B cell (primary cell): Measurements from ENCODE around the gene JAK1. TPM values are rescaled to one million over a fixed set of nuclear protein-coding genes. Genes with fewer than 3 reads are reported as not detected.

Experiments
- ATAC-seq: fragments of 200-7000 bp; cut with Tn5 transposase; one replicate; pipeline ENCODE4 v1.10.0; 2021; ENCODE audit warnings: low read depth, mild to moderate bottlenecking, moderate number of reproducible peaks, moderate library complexity
- CTCF ChIA-PET: fragments of 350-600 bp; sonication (Branson Sonifier 250); formaldehyde crosslinking; loops from one replicate; lab custom pipeline; 2021; ENCODE audit warnings: antibody characterized with exemption, inconsistent platforms; lab: Charles Lee
- POLR2A ChIA-PET: fragments of 350-600 bp; sonication (Branson Sonifier 250); formaldehyde crosslinking; loops from one replicate; lab custom pipeline; 2021; ENCODE audit warnings: antibody characterized with exemption; lab: Charles Lee
- DNase-seq: peaks from one replicate; pipeline ENCODE4 v3.0.0; 2013
- H2AFZ ChIP-seq: 2 replicates; pipeline ENCODE4 v1.6.1; 2012; ENCODE audit warnings: mild to moderate bottlenecking, low read depth, low read length; ENCODE audit not compliant: insufficient read depth, poor library complexity, severe bottlenecking
- H3K27ac ChIP-seq, 2 donors: 1 replicate in 1 of 2; 2 replicates in 1 of 2; pipeline ENCODE4 v1.5.1; 2012 to 2013; ENCODE audit warnings: low read length in 2 of 2, mild to moderate bottlenecking in 2 of 2, moderate library complexity in 1 of 2
- H3K27me3 ChIP-seq, 4 experiments: fragments of 200-600 bp in 1 of 4; sonication (generic) in 1 of 4; replicated peaks in 1 of 4; 1 replicate in 2 of 4; 2 replicates in 2 of 4; pipeline versions ENCODE4 v1.6.1 to v1.7.0; 2013 to 2016; ENCODE audit warnings: low read length in 3 of 4, mild to moderate bottlenecking in 2 of 4, mixed read lengths in 1 of 4, moderate library complexity in 1 of 4; ENCODE audit not compliant: insufficient read depth in 4 of 4, control insufficient read depth in 3 of 4; ENCODE audit errors: control extremely low read depth in 1 of 4
- H3K36me3 ChIP-seq, 2 experiments: replicated peaks in 1 of 2; 1 replicate in 1 of 2; 2 replicates in 1 of 2; pipeline versions ENCODE4 v1.6.1 to v1.7.1; 2013; ENCODE audit warnings: low read length in 1 of 2; ENCODE audit not compliant: insufficient read depth in 2 of 2, control insufficient read depth in 1 of 2; ENCODE audit errors: control extremely low read depth in 1 of 2, extremely low read depth in 1 of 2
- H3K4me1 ChIP-seq, 2 donors: fragments of 200-600 bp in 1 of 2; sonication (generic) in 1 of 2; 1 replicate in 1 of 2; 2 replicates in 1 of 2; pipeline versions ENCODE4 v1.5.1 to v1.6.1; 2013 to 2017; ENCODE audit warnings: low read length in 2 of 2; ENCODE audit not compliant: control insufficient read depth in 2 of 2, insufficient read depth in 2 of 2
- H3K4me2 ChIP-seq: replicated peaks from 2 replicates; pipeline ENCODE3; 2012; ENCODE audit warnings: mild to moderate bottlenecking, low read depth, low read length; ENCODE audit not compliant: poor library complexity, severe bottlenecking
- H3K4me3 ChIP-seq, 5 experiments: fragments of 200-600 bp in 1 of 5; sonication (generic) in 1 of 5; 1 replicate in 3 of 5; 2 replicates in 2 of 5; pipeline versions ENCODE4 v1.5.1 to v1.7.0; 2011 to 2016; ENCODE audit warnings: low read length in 4 of 5, mild to moderate bottlenecking in 4 of 5, low read depth in 2 of 5, control low read depth in 1 of 5, moderate library complexity in 1 of 5; ENCODE audit not compliant: insufficient read depth in 1 of 5; ENCODE audit errors: control extremely low read depth in 1 of 5, extremely low read depth in 1 of 5
- H3K79me2 ChIP-seq: fragments of 200-600 bp; sonication (generic); one replicate; pipeline ENCODE4 v1.6.0; 2016; ENCODE audit warnings: low read length; ENCODE audit not compliant: control insufficient read depth, insufficient read depth
- H3K9ac ChIP-seq: fragments of 200-600 bp; sonication (generic); 2 replicates; pipeline ENCODE4 v1.6.1; 2017; ENCODE audit warnings: mild to moderate bottlenecking, low read length, moderate library complexity
- H3K9me3 ChIP-seq, 3 donors: one replicate each; pipeline versions ENCODE4 v1.6.1 to v1.7.1; 2013; ENCODE audit warnings: low read length in 2 of 3; ENCODE audit not compliant: control insufficient read depth in 2 of 3, insufficient read depth in 1 of 3; ENCODE audit errors: control extremely low read depth in 1 of 3
- H4K20me1 ChIP-seq: 2 replicates; pipeline ENCODE4 v1.6.0; 2012; ENCODE audit warnings: mild to moderate bottlenecking, low read length; ENCODE audit not compliant: insufficient read depth, control insufficient read depth, poor library complexity, severe bottlenecking
- H3K27ac Mint-ChIP-seq: one replicate; pipeline ENCODE4 v1.8.0; 2021; ENCODE audit warnings: mixed read lengths
- H3K27me3 Mint-ChIP-seq: one replicate; pipeline ENCODE4 v1.8.0; 2021; ENCODE audit warnings: mixed read lengths
- H3K4me1 Mint-ChIP-seq: one replicate; pipeline ENCODE4 v1.8.0; 2021; ENCODE audit warnings: mixed read lengths
- H3K4me3 Mint-ChIP-seq: one replicate; pipeline ENCODE4 v1.8.0; 2021; ENCODE audit warnings: mixed read lengths
- H3K9me3 Mint-ChIP-seq: one replicate; pipeline ENCODE4 v1.8.0; 2022; ENCODE audit warnings: mixed read lengths; ENCODE audit not compliant: insufficient read depth
- EZH2 ChIP-seq: IDR thresholded peaks from 2 replicates; pipeline ENCODE4 v1.6.1; 2012; ENCODE audit warnings: borderline replicate concordance, low read depth, mild to moderate bottlenecking, moderate library complexity, low read length; ENCODE audit not compliant: insufficient read depth, poor library complexity, severe bottlenecking
- WGBS: methylation state at CpG from one replicate; pipeline ENCODE4 v1.1.5; 2013; ENCODE audit warnings: missing lambda C conversion rate; ENCODE audit not compliant: insufficient coverage; 5-methylcytosine and 5-hydroxymethylcytosine counted together
- intact Hi-C: fragments of 100-400 bp; cut with micrococcal nuclease; formaldehyde crosslinking; loops from one replicate; pipeline ENCODE4 v1.10.0; 2022
- polyA plus RNA-seq: library from polyadenylated mRNA; depleted of rRNA; stranded (reverse); fragments of >200 nt; gene quantifications from 2 replicates; pipeline ENCODE4 v1.2.3, GENCODE V29; 2012
- total RNA-seq, 2 donors: library from RNA; stranded (reverse); fragments of 120-200 nt in 1 of 2; gene quantifications; 1 replicate in 1 of 2; 2 replicates in 1 of 2; pipeline versions ENCODE4 v1.2.3 to v1.2.4, GENCODE V29; 2013 to 2022
- TF ChIP-seq, protein P1 (sequence below): fragments of 200-600 bp; IDR thresholded peaks from one replicate; pipeline ENCODE4 v1.8.0; 2022; ENCODE audit warnings: antibody characterized with exemption, mild to moderate bottlenecking

Gene JAK1
- total and polyA plus RNA-seq, 2 donors (not counting 1 experiment from before 2014, with no cell fraction given) = 99.0 to 244 TPM

DNA sequence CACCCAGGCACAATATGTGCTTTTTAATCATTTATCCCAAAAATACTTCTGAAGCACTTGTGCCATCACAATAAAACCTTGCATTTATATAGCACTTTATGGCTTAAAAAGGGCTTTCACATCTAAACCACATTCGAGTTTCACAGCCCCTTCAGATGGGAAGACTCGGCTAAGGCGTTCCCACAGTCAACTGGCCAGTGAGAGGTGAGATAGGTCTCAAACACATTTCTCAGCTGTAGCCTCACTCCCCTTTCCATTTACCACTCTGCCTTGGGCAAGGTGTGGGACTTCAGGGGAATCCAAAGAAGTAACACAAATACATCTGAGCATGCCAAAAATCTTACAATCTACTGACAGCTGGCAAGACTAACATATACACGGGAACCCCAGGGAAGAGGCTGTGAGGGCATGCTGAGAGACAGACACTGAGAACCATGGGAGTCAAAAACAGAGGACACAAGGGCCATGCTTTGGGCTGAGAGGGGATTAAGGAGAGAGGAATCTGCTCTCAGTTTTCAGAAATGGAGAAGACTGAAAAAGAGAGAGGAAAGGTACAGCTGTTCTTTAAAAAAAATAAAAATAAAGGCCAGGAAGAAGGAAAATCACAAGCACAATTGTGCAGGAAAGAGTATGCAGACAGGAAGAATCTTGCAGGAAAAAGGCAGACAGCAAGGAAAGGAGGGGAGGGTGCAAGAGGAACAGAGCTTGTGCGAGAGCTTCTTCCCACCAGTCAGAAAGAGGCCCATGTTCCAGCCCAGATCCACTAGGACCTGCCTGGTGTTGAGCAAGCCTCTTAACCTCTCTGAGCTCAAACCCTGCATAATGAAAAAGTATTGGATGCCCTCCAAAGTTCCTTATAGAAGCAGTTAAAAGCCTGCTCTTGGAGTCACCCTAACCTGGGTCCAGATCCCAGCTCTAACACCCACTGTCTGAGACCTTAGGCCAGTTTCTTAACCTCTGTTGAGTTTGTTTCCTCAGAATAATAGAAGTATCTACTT, 73.5 kb downstream of the JAK1 start:
- CTCF ChIA-PET = interaction anchor here (0.6 kb wide), 1 partner anchor 22 kb away, joined by 3 read pairs; no protein-coding TSS in a partner anchor
- Histone ChIP-seq H3K27ac (no peak overlapping the region), H3K27me3 (no peaks in the 10 kb centered on the region)

More for the DNA sequence above, 73.5 kb downstream of the JAK1 start:
- 90% methylated on average over 2 of the region's 5 CpGs for WGBS
- no peak for DNase-seq
- Histone ChIP-seq H3K4me3 (no peak overlapping the region), H4K20me1 (peaks cover 98% of the 10 kb centered on the region), H3K4me2 (peak overlapping the region; percentile 13), H3K36me3 (no peaks in the 10 kb centered on the region), H3K79me2 (peaks cover 98% of the 10 kb centered on the region), H2AFZ (no peak overlapping the region), H3K4me1 (peaks cover 69 to 90% of the 10 kb centered on the region in 2 donors), H3K9me3 (no peaks in the 10 kb centered on the region), H3K9ac (no peak overlapping the region)
- intact Hi-C loops = no loop called here
- H3K4me3 Mint-ChIP-seq = peak overlapping the region; percentile 20
- TF ChIP-seq, protein P1, sequence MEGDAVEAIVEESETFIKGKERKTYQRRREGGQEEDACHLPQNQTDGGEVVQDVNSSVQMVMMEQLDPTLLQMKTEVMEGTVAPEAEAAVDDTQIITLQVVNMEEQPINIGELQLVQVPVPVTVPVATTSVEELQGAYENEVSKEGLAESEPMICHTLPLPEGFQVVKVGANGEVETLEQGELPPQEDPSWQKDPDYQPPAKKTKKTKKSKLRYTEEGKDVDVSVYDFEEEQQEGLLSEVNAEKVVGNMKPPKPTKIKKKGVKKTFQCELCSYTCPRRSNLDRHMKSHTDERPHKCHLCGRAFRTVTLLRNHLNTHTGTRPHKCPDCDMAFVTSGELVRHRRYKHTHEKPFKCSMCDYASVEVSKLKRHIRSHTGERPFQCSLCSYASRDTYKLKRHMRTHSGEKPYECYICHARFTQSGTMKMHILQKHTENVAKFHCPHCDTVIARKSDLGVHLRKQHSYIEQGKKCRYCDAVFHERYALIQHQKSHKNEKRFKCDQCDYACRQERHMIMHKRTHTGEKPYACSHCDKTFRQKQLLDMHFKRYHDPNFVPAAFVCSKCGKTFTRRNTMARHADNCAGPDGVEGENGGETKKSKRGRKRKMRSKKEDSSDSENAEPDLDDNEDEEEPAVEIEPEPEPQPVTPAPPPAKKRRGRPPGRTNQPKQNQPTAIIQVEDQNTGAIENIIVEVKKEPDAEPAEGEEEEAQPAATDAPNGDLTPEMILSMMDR = no peak
- TF ChIP-seq EZH2 = no peak
- H3K4me1 Mint-ChIP-seq = peaks cover 90% of the 10 kb centered on the region
- no peak for ATAC-seq
- POLR2A ChIA-PET = no interaction called here
- H3K27me3 Mint-ChIP-seq = no peaks in the 10 kb centered on the region
- H3K27ac Mint-ChIP-seq = peak overlapping the region; percentile 58
- no peaks in the 10 kb centered on the region for H3K9me3 Mint-ChIP-seq
